ENCODE results near the gene CDC42SE2.
"Not testable (repeated sequence)": the region's sequence is repeated elsewhere in the genome, so short reads cannot be mapped to it uniquely, and the experiment has no call there.

CDC42SE2 gene

DNA sequence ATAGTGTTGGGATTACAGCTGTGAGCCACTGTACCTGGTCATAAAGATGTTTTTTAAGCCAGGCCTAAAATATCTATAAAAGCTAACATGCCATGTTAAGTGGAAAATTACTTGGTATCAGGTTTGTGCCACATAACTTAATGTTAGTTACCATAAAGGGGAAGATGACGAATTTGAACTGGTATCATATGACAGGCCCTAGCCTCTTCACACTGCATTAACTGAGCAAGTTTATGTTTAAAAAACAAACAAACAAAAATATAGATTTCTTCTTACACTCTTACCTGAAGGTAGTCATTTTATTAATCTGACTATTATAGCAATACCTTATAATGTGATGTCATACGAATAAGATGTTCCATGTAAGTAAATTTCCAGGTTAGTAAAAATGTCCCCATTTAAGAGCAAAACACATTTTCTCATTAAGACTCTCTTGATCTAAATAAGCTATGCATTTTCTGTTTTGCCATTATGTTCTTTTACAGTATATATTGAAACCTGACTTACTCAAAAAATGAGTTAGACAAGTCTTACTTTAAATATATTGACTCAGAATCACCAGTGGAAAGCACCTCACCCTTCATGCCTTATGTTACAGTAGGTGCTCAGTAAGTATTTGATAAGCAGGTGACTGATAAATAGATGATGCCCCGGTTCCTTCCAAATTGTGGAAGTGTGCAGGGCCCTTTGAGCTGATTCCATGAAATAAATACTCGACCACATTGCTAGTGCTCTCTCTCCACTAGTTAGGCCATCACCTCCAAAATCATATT, 125.4 kb downstream of the CDC42SE2 start:
- no peak for DNase-seq (ENCODE audit: low read depth, low spot score)

DNA sequence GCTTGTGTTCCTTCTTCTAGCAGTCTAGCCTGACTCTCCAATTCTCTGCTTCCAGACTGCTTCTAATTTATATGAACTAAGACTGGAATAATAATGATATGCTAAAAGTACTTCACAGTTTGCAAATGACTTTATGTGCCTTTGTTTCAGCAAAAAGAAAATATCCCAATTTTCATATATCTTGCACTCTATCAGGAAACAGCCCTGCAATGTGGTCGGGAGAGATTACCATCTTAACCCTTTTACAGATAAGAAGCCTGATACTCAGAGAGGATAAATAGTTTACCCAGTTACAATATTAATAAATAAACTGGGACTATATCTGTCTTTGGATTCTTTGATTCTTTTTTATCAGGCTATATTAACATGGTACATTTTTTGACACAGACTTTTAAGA, 126.0 kb downstream of the CDC42SE2 start:
- no peak for DNase-seq (ENCODE audit: low read depth, low spot score)

DNA sequence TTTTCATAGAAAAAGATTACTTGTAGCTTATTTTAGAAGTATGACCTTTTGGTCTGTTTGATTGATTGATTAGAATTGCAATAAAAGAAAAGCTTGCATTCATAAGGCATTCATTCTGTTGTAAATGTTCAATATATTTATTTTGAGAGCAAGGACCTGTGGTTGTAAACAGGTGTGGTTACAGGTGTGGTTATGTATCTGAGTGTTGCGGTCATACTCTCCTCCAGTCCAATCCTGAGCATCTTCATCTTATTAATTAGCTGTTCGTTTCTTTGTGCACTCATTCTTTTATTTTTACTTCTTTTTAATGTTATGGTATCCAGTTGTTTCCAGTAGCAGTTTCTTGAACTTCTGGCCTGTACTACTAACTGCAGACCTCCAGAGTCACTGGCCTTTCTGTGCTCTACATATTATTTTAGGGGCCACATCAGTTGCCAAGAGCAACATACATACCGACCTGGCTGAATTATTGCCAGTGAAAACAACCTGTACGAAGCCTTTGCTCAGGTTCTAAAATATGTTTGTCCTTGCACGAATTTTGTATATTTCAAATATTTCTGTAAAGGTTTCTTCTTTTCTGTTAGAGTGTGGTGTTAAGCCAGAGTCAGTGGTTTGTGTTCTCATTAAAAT, 128.7 kb downstream of the CDC42SE2 start:
- DNase-seq (ENCODE audit: low read depth, low spot score), result no peak

DNA sequence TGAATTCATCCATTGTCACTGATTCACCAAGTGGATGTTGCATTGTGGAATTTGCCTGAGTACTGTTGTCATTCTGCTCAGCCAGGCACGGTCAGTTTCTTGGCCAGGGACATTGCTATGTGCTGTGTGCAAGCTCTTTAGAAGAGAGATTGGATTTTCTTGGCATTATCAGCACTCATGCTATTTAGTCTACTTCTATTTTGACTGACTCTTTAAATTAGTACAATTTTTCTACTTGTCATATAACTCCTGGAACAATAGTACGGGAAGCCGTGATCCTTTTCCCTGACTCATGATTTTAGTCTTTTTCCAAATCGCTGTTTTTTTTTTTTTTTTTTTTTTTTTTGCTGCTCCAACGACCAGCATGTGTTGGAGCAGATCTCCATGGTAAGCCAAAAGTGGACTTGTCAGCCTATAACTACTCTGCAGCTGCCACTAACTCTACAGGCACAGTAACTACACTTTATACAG, 129.7 kb downstream of the CDC42SE2 start:
- no peak for DNase-seq (ENCODE audit: low read depth, low spot score)

DNA sequence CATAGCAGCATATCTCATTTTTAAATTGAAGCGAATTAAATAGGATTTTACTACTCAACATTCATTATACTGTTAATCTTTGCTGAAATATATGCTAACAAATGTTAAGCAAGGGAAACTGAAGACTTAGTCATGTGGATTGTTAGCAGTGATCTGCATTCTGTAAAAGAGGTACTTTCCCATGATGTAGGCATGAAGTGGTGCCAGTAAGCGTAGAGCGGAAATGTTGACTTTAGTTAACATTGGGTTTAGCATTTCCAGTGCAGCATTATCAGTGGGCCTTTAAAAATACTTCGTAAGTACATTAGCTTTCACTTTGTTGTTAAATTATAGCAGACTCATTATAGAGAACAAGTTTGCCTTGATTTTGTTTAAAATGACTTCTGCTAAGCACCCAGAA, 130.3 kb downstream of the CDC42SE2 start:
- no peak for DNase-seq (ENCODE audit: low read depth, low spot score)

- DNase-seq (ENCODE audit: low read depth, low spot score), result no peak
Observed at GRCh38 chr5:131396015-131396414, 132.2 kb downstream of the CDC42SE2 start.

DNA sequence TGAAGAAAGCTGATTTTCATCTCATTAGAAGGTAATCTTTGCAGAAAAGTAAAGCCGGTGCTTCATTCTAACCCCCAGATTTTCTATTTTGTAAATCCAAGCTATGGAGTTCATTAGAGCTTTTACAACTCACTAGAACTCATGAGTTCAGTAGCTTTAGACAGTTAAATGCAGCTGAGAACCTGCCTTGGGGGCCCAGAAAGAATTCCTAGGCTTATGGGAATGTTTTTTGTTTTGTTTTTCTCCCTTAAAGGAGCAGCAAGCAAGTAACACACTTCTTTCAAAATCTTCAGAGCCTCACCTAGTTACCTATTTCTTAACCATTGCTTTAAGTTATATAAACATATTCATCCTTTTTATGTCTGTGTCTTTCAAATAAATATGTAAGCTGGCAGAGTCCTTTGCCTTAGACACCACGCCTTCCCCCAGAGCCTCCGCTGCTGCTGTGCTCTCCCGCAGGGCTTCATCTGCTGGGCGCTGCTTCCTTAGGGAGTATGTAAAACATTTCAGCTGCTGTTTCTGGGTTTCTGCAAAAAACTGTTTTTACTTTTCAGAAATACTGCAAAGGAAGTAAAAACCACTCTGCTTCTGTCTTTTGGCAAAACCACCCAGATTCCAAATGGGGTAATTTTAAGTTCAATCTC, 132.9 kb downstream of the CDC42SE2 start:
- DNase-seq (ENCODE audit: low read depth, low spot score), result no peak

DNA sequence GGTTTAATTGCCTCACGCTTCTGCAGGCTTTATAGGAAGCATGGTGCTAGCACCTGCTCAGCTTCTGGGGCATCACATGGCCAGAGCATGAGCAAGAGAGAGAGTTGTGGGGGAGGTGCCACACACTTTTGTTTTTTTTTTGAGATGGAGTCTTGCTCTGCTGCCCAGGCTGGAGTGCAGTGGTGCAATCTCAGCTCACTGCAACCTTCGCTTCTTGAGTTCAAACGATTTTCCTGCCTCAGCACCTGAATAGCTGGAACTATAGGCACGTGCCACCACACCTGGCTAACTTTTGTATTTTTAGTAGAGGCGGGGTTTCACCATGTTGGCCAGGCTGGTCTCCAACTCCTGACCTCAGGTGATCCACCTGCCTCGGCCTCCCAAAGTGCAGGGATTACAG, 135.2 kb downstream of the CDC42SE2 start:
- DNase-seq (ENCODE audit: low read depth, low spot score), result not testable (repeated sequence)

GRCh38 chr5:131400585-131400984, 136.7 kb downstream of the CDC42SE2 start:
- no peak for DNase-seq (ENCODE audit: low read depth, low spot score)

DNA sequence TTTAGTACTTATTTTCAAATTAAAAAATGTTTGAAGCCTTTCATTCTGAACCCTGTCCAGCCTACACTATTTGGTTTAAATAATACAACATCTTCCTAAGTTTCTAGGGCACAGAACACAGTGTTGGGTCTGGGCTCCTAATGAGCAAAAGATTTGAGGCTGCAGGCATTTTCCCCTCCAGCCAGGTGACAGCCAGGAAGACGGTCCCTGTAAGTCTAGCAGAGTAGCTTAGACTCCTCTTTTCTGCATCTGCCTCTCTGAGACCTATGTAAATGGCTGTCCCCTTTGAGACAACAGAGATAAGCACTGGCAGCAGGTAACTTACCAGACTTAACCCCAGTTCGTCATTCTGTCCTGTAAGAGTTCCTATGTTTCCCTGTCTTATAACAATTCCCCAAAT, 141.8 kb downstream of the CDC42SE2 start:
- DNase-seq (ENCODE audit: low read depth, low spot score), result no peak

GRCh38 chr5:131406076-131406475, 142.2 kb downstream of the CDC42SE2 start:
- no peak for DNase-seq (ENCODE audit: low read depth, low spot score)

DNA sequence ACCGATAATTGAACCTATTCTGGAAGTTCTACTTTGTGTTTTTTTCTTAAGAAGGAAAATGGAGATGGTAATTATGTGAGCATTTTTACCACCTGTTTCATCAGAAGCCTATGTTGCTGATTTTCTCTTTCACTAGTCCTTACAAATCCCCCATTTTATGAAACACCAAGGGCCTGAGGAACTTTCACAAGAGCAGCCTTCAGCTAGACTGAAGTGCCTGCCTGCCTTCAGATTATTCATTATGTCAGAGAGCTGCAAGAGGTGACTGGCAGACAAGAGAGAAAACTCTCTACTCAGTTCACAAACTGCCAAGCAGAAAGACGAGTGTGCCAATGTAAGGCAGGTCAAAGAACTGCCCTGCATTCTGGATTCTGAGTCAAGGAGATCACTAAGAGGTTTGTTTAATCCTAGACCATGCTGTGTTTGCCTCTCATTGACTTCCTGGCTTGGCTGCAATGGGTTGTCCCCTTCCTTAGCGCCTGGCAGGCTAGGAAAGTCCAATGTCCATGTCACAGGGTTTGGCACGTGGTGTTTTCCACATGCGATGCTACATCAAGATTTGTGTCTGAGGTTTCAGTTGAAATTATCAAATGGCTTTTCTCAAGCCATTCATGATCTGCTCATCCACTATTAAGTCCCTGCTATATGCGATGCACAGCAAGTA, 143.3 kb downstream of the CDC42SE2 start:
- DNase-seq (ENCODE audit: low read depth, low spot score), result no peak

GRCh38 chr5:131413605-131414559, 150.0 kb downstream of the CDC42SE2 start:
- DNase-seq (ENCODE audit: low read depth, low spot score), result no peak

- DNase-seq (ENCODE audit: low read depth, low spot score), result no peak
Observed at GRCh38 chr5:131416729-131417128, 152.9 kb downstream of the CDC42SE2 start.

- DNase-seq (ENCODE audit: low read depth, low spot score), result peak; percentile 68
Observed at GRCh38 chr5:131417240-131417869, 153.5 kb downstream of the CDC42SE2 start.

- DNase-seq (ENCODE audit: low read depth, low spot score), result no peak
Observed at GRCh38 chr5:131418846-131419245, 155.0 kb downstream of the CDC42SE2 start.

DNA sequence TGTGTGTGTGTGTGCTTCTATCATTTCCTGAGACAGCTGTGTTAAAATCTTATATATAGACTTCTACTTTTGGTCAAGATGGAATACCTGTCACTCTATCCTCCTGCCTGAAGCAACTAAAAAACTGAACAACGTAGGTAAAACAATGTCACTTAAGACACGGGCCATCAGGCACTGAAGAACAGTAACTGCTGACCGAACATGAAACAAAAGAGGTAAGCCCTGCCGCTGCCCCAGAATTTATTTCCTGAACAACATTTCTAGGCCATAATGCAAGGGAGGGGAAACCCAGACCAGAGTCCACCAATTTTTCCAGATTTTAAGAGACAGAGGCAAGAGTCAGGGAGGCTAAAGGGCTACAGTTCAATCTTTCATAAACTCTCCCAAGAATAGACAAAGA, 156.0 kb downstream of the CDC42SE2 start:
- DNase-seq (ENCODE audit: low read depth, low spot score), result no peak

DNA sequence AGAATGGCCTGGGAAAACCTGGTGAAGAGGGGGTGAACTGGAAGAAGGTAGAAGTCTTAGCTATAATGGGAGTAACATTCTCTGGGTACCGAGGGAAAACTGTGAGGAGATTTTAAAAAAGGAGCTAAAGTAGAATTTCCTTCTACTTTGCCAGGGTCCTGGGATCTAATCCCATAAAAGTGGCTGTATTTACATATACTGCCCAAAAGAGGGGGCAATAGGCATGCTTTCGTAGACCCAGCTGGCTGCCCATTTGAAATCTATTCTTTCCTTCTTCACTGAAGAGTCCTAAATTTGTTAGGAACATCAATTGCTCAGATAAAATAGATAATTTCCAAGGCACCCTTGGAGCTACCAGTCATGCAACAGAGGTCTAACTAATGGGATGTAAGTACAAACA, 159.2 kb downstream of the CDC42SE2 start:
- DNase-seq (ENCODE audit: low read depth, low spot score), result no peak

DNA sequence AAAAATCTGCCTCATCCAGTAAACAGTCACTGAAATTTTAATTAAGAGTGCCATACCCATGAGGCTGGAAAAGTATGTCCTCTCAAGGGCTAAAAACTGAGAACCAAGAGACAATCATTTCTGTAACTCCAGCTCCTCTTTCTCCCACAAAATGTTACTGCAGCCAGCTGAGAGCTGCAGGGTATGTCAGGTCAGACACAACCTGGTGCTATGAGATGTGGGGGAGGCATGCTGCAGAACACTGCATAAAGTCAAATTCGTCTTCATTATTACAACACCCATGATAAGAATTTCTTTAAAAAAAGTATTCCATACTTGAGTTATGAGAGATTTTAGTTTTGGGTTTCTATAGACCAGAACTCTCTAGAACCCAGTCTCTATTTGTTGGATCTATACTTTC, 162.2 kb downstream of the CDC42SE2 start:
- DNase-seq (ENCODE audit: low read depth, low spot score), result no peak

GRCh38 chr5:131430794-131431193, 166.9 kb downstream of the CDC42SE2 start:
- no peak for DNase-seq (ENCODE audit: low read depth, low spot score)

GRCh38 chr5:131431794-131432193, 167.9 kb downstream of the CDC42SE2 start:
- no peak for DNase-seq (ENCODE audit: low read depth, low spot score)

Measured in activated CD4-positive, CD25-positive, alpha-beta regulatory T cell treated with anti-CD3 and anti-CD28 coated beads, Interleukin-2, amount 50 U/mL, for 16 hours (primary cell).